GM12891 (cell line): Measurements from ENCODE around the gene DNAI7.

Experiments used
- PAX5 ChIP-seq: IDR thresholded peaks from 2 replicates; pipeline ENCODE4 v1.6.1; 2011; ENCODE audit warnings: low read length, moderate library complexity, mild to moderate bottlenecking; ENCODE audit not compliant: insufficient read depth, severe bottlenecking
- POLR2A ChIP-seq: IDR thresholded peaks from 2 replicates; pipeline ENCODE4 v1.6.1; 2011; ENCODE audit warnings: low read depth, low read length, control low read depth
- POLR2AphosphoS5 ChIP-seq: IDR thresholded peaks from 2 replicates; pipeline ENCODE4 v1.6.1; 2011; ENCODE audit warnings: low read depth, low read length, control low read depth
- POU2F2 ChIP-seq: IDR thresholded peaks from 2 replicates; pipeline ENCODE4 v1.6.1; 2011; ENCODE audit warnings: low read depth, mild to moderate bottlenecking, control low read depth, low read length, moderate library complexity
- SPI1 ChIP-seq: IDR thresholded peaks from 2 replicates; pipeline ENCODE4 v1.6.1; 2011; ENCODE audit warnings: low read depth, low read length, control low read depth
- TAF1 ChIP-seq: IDR thresholded peaks from 2 replicates; pipeline ENCODE4 v1.6.1; 2011; ENCODE audit warnings: low read depth, low read length, control low read depth

GRCh38 chr12:25130741-25131188 is 64.2 kb downstream of the DNAI7 start:
- no peak for TF ChIP-seq POLR2A
- no peak for TF ChIP-seq POU2F2
- no peak for TF ChIP-seq TAF1
- no peak for TF ChIP-seq POLR2AphosphoS5
- TF ChIP-seq SPI1, result no peak
- no peak for TF ChIP-seq PAX5
